ENCODE data around the gene MBNL2. TPM values are rescaled to one million over a fixed set of nuclear protein-coding genes. Genes with fewer than 3 reads are reported as not detected.

The MBNL2 gene
- total RNA-seq, 1 donor from 2014 or later, result 12.4 TPM

DNA sequence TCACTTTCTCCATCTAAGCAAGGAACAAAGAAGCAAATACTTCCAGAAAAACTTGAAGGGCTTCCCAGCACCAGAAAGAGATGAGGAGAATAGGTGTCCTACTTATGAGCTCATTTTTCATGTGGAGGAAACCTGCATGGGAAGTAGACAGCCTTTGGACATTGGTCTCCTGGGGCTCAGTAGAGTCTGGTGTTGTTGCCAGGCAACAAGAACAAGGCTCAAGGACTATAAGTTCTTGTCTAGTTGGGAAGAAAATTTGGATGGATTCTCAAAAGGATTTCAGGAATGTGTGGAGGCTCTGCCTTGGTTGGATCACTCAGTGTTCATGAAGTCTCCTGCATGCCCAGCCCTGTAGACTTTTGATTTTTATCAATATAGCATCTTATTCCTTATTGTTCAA, 84.5 kb downstream of the MBNL2 start:
- Mint-ChIP-seq H3K27ac (ENCODE audit: unreplicated experiment) (no peak overlapping the region), H3K36me3 (ENCODE audit: unreplicated experiment) (no peaks in the 10 kb centered on the region), H3K27me3 (ENCODE audit: unreplicated experiment) (peaks cover 3% of the 10 kb centered on the region), H3K4me3 (ENCODE audit: unreplicated experiment) (no peak overlapping the region), H3K4me1 (ENCODE audit: low read depth, unreplicated experiment) (peaks cover 37% of the 10 kb centered on the region), H3K9me3 (ENCODE audit: unreplicated experiment) (peaks cover 2% of the 10 kb centered on the region)
- DNase-seq, result no peak
- TF ChIP-seq, protein P1, sequence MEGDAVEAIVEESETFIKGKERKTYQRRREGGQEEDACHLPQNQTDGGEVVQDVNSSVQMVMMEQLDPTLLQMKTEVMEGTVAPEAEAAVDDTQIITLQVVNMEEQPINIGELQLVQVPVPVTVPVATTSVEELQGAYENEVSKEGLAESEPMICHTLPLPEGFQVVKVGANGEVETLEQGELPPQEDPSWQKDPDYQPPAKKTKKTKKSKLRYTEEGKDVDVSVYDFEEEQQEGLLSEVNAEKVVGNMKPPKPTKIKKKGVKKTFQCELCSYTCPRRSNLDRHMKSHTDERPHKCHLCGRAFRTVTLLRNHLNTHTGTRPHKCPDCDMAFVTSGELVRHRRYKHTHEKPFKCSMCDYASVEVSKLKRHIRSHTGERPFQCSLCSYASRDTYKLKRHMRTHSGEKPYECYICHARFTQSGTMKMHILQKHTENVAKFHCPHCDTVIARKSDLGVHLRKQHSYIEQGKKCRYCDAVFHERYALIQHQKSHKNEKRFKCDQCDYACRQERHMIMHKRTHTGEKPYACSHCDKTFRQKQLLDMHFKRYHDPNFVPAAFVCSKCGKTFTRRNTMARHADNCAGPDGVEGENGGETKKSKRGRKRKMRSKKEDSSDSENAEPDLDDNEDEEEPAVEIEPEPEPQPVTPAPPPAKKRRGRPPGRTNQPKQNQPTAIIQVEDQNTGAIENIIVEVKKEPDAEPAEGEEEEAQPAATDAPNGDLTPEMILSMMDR (IDR thresholded peaks at IDR 0.05; ENCODE audit: partially characterized antibody, unreplicated experiment), result no peak

DNA sequence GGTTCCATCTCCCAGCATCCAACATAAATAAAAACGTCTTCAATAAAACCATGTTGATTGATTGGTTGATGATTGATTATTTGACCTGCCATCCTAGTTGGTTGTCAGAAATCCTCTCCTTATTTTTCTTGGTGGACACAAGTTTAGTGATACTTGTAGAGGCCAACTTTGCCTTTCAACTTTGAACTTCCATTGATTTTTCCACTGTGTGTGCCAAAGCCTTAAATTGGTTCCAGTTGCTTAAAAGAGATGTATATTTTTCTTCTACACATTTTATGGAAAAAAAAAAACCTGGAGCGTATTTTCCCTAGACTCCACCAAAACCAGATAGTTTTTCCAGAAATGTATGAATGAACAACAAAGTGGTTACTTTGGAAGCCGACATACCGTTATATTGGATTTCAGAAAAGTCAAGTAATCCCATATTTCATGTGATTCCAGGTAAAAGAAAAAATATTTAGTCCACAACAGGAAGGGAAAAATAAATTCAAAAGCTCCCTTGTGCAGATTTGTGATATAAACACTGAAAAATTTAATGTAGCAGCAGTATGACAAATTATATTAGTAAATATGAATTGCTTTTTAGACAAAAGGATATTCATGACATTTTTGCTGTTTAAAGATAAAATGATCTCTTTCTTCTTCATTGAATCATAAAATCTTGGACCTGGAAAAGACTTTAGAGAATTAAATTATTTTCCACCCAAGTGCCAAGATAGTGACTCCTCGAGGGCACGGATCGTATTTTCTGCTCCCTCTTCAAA, 85.2 kb downstream of the MBNL2 start:
- TF ChIP-seq, protein P1 (IDR thresholded peaks at IDR 0.05; ENCODE audit: partially characterized antibody, unreplicated experiment), result no peak
- peak overlapping the region; percentile 65 for H3K27ac Mint-ChIP-seq (ENCODE audit: unreplicated experiment)
- H3K27me3 Mint-ChIP-seq (ENCODE audit: unreplicated experiment), result peaks cover 3% of the 10 kb centered on the region
- DNase-seq, result no peak
- peaks cover 2% of the 10 kb centered on the region for H3K9me3 Mint-ChIP-seq (ENCODE audit: unreplicated experiment)
- H3K4me3 Mint-ChIP-seq (ENCODE audit: unreplicated experiment), result peak overlapping the region; percentile 67
- H3K4me1 Mint-ChIP-seq (ENCODE audit: low read depth, unreplicated experiment), result peaks cover 41% of the 10 kb centered on the region
- no peaks in the 10 kb centered on the region for H3K36me3 Mint-ChIP-seq (ENCODE audit: unreplicated experiment)

DNA sequence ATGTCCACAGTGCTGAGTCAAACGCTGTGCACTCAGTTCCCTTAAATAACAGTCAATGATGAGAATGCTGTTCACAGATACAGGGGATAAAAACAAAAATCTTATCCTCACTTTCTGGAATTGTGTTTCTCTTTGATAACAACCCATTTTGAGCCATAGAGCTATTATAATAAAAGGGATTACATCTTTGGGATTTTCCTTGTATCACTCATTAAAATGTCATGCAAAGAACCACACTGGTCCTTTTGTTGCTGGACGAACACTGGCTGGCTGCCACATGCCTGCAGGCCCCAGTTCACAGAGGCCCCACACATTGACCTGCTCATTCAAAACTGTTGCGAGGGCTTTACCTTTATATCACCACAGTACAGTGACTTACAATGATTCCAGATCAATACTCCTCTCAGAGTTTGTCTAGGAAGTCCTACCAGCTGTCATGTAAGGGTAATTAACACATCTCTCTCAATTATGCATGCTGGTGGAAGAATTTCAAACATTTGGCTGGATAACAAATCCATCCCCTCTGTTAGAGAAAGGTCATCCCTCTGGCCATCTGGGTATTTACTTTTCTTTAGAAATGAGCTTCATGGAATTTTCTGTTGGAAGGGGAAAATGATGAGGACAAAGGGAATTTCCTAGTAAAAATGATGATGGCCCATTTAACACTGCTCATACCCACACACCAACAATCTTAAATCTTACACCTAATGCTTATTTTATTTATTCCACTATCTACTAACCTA, 85.9 kb downstream of the MBNL2 start:
- no peaks in the 10 kb centered on the region for H3K36me3 Mint-ChIP-seq (ENCODE audit: unreplicated experiment)
- TF ChIP-seq, protein P1 (IDR thresholded peaks at IDR 0.05; ENCODE audit: partially characterized antibody, unreplicated experiment), result no peak
- H3K4me3 Mint-ChIP-seq (ENCODE audit: unreplicated experiment), result peak overlapping the region; percentile 67
- peaks cover 42% of the 10 kb centered on the region for H3K4me1 Mint-ChIP-seq (ENCODE audit: low read depth, unreplicated experiment)
- peaks cover 3% of the 10 kb centered on the region for H3K27me3 Mint-ChIP-seq (ENCODE audit: unreplicated experiment)
- H3K27ac Mint-ChIP-seq (ENCODE audit: unreplicated experiment), result peak overlapping the region; percentile 77
- peaks cover 2% of the 10 kb centered on the region for H3K9me3 Mint-ChIP-seq (ENCODE audit: unreplicated experiment)
- no peak for DNase-seq

DNA sequence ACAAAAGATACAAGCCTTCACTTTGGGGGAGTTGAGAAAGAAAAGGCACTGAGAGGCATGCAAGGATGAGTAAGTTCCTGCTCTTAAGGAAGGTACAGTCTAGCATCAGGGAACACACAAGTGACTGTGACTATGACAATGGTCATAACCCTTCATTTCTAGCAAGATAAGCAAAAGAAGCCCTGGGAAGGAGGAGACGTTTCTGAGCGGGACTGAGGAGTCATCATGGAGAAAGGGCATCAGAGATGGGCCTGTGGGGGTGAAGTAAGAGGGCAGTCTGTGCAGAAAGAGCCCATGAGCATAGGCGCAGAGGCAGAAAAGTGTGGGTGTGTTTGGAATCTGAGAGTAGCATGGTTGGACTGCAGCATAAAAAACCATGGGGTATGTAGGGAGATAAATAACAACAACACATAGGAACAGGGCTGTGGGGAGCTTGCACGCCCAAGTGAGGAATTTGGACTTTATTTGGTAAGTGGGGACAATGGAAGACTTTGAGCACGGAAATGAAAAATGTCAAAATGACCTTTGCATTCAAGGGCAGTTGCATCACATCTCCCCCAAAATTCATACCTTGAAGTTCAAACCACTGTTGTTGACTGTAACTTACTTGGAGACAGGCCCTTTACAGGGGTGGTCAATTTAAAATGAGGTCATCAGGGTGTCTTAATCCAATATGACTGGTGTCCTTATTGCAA, 86.7 kb downstream of the MBNL2 start:
- Mint-ChIP-seq H3K27me3 (ENCODE audit: unreplicated experiment) (peaks cover 3% of the 10 kb centered on the region), H3K4me3 (ENCODE audit: unreplicated experiment) (no peak overlapping the region), H3K4me1 (ENCODE audit: low read depth, unreplicated experiment) (peaks cover 46% of the 10 kb centered on the region), H3K27ac (ENCODE audit: unreplicated experiment) (peak overlapping the region; percentile 77), H3K36me3 (ENCODE audit: unreplicated experiment) (no peaks in the 10 kb centered on the region), H3K9me3 (ENCODE audit: unreplicated experiment) (peaks cover 2% of the 10 kb centered on the region)
- no peak for DNase-seq
- TF ChIP-seq, protein P1 (IDR thresholded peaks at IDR 0.05; ENCODE audit: partially characterized antibody, unreplicated experiment), result no peak
